GM21619 (cell line): ENCODE data around the gene NME7.

Experiments used
- ATAC-seq: cut with Tn5 transposase; IDR thresholded peaks from one replicate; pipeline ENCODE4 v1.9.1; 2021; ENCODE audit not compliant: unreplicated experiment

Gene NME7

GRCh38 chr1:169160845-169161495 lies 206.6 kb downstream of the NME7 start:
- no peak for ATAC-seq

- ATAC-seq, result no peak
These were observed 211.0 kb downstream of the NME7 start for GRCh38 chr1:169156580-169156979.

GRCh38 chr1:169155675-169156074 lies 211.9 kb downstream of the NME7 start:
- ATAC-seq, result no peak

GRCh38 chr1:169151338-169151837 lies 216.2 kb downstream of the NME7 start:
- ATAC-seq, result no peak

GRCh38 chr1:169150641-169151337 lies 216.8 kb downstream of the NME7 start:
- ATAC-seq, result no peak

- no peak for ATAC-seq
These were observed 217.9 kb downstream of the NME7 start for GRCh38 chr1:169149555-169150286.

GRCh38 chr1:169148472-169149252 lies 218.9 kb downstream of the NME7 start:
- ATAC-seq, result peak; percentile 79

GRCh38 chr1:169146576-169147214 lies 220.9 kb downstream of the NME7 start:
- no peak for ATAC-seq

GRCh38 chr1:169144941-169145626 lies 222.5 kb downstream of the NME7 start:
- ATAC-seq, result no peak

GRCh38 chr1:169143984-169144383 lies 223.6 kb downstream of the NME7 start:
- ATAC-seq, result no peak

GRCh38 chr1:169143346-169143745 lies 224.3 kb downstream of the NME7 start:
- no peak for ATAC-seq

GRCh38 chr1:169142129-169142528 lies 225.5 kb downstream of the NME7 start:
- ATAC-seq, result no peak

- ATAC-seq, result no peak
These were observed 226.2 kb downstream of the NME7 start for GRCh38 chr1:169141356-169141755.

- peak; percentile 90 for ATAC-seq
These were observed 228.5 kb downstream of the NME7 start for GRCh38 chr1:169138866-169139670.

- ATAC-seq, result no peak
These were observed 230.2 kb downstream of the NME7 start for GRCh38 chr1:169137357-169137756.

- ATAC-seq, result no peak
These were observed 233.6 kb downstream of the NME7 start for GRCh38 chr1:169133801-169134502.

- no peak for ATAC-seq
These were observed 234.4 kb downstream of the NME7 start for GRCh38 chr1:169133228-169133576.

- ATAC-seq, result no peak
These were observed 234.9 kb downstream of the NME7 start for GRCh38 chr1:169132512-169133227.
